GM18951 (cell line): Measurements from ENCODE around the gene SNAPC3.
A peak's percentile ranks its signal among the peaks of the same experiment; 100 is the strongest.
"Not testable (repeated sequence)": the region's sequence is repeated elsewhere in the genome, so short reads cannot be mapped to it uniquely, and the experiment has no call there.

Experiments
- POLR2A ChIP-seq: IDR thresholded peaks from 4 replicates; pipeline ENCODE4 v1.6.1; 2011; ENCODE audit warnings: mild to moderate bottlenecking; ENCODE audit not compliant: insufficient read length, insufficient read depth; ENCODE audit errors: extremely low read depth
- in situ Hi-C: fragments of 300-500 bp; cut with MboI; formaldehyde crosslinking; loops from one replicate; pipeline ENCODE4 v1.12.0; 2022; ENCODE audit warnings: low sequenced_read_pairs, mixed read lengths, inconsistent platforms; ENCODE audit not compliant: unreplicated experiment

SNAPC3 gene

GRCh38 chr9:15422372-15423230 is at the start of gene SNAPC3:
Gene SNAPC3 (plus strand): TSS chr9:15422876. CDS start chr9:15422880, 4 bp downstream.
- TF ChIP-seq POLR2A: peak; percentile 85
- in situ Hi-C loops: no loop called here

- TF ChIP-seq POLR2A: no peak
- in situ Hi-C loops: no loop called here
These were observed 48.8 kb upstream of the SNAPC3 start for GRCh38 chr9:15373881-15374280.

DNA sequence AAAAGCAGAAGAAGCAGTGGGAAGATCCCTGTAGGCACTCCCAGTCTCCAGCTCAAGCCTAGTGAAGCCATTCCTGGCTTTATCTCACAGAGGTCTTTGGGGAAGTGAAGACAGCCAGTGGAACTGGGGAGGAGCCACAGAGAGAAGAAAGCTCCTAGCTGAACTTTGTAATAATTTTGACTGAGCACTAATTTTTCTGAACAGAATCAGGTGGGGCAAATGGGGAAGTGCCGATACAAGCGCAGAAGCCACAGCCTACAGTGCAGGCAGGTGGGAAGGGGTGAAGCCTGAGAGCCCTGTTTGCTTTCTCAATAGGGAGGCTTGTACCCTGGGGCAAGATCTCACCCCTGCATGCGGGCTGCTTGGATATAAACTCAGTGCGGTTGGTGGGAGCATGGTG is 48.4 kb upstream of the SNAPC3 start:
- TF ChIP-seq POLR2A: no peak
- in situ Hi-C loops: no loop called here

DNA sequence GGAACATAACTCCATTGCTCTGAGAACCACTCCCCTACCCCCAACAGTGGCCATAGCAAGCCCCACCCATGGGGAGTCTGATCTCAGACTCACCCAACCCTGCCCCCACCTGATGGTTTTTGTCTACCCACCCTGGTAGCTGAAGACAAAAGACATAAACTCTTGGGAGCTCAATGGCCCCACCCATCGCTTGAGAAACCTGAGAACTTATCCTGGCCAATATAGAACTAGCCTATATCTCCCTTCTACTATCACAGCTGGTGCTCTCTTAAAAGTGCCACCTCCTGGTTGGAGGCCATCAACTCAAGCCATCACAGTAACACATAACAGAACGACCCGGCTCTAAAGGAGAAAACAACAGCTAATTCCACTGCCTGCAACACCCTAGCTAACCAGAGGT is 47.9 kb upstream of the SNAPC3 start:
- in situ Hi-C loops: no loop called here
- TF ChIP-seq POLR2A: no peak

DNA sequence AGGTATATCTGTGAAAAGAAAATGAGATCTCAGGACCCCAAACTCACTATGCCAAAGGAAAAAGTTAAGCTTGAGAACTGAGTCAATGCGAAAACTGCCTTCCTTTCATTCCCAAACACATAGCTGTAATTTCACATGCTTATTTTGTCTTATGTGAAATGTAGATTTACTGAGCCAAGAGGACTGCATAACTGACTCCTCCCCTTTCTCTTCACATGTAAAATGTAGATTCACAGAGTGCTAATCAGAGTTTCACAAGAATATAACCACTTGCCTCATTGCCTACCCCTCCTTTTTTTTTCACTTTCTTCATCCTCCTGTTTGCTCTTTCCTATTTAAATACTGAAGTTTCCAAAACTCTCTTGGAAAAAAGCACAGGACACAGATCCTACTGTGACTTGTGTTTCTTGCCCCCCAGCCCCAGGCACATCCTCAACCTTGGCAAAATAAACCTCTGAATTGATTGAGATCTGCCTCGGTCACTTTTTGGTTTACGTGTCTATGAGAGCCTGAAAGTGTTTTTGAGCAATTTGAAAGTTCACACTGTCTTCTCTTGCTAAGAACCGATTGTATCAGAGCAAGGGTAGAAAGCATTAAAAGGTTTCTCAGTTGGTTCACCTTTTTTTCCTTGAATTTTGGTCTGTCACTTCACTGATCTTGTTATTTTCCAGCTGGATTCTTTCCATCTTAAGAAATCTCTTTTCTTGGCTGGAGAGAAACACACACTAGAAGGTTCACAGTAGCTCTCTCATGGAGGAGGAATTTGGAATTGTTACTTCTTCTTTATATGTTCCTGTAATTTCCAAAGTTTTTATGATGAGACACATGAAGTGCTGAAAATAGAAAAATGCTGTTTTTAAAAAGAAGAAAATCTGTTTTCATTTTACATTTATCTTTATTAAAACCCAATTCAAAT is 44.8 kb upstream of the SNAPC3 start:
- in situ Hi-C loops: no loop called here
- TF ChIP-seq POLR2A: no peak

GRCh38 chr9:15379317-15379716 is 43.4 kb upstream of the SNAPC3 start:
- in situ Hi-C loops: not testable (repeated sequence)

DNA sequence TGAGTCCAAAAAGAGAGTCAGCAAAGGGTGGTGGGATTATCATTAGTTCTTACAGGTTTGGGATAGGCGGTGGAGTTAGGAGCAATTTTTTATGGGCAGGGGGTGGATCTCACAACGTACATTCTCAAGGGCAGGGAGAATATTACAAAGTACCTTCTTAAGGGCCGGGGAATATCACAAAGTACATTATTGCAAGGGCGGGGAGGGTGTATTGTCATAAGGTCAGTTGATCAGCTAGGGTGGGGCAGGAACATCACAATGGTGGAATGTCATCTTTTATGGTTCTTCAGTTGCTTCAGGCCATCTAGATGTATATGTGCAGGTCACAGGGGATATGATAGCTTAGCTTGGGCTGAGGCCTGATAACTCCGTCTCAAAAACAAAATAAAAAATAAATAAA is 42.8 kb upstream of the SNAPC3 start:
- in situ Hi-C loops: not testable (repeated sequence)

GRCh38 chr9:15381491-15381890 is 41.2 kb upstream of the SNAPC3 start:
- TF ChIP-seq POLR2A: no peak
- in situ Hi-C loops: no loop called here

- no peak for TF ChIP-seq POLR2A
- in situ Hi-C loops: no loop called here
These were observed 36.2 kb upstream of the SNAPC3 start for GRCh38 chr9:15386465-15386864.

GRCh38 chr9:15389173-15389572 is 33.5 kb upstream of the SNAPC3 start:
- in situ Hi-C loops: no loop called here

GRCh38 chr9:15389631-15390030 is 33.0 kb upstream of the SNAPC3 start:
- in situ Hi-C loops: no loop called here
- no peak for TF ChIP-seq POLR2A

More at GRCh38 chr9:15389173-15389572, 33.5 kb upstream of the SNAPC3 start:
- TF ChIP-seq POLR2A: no peak

GRCh38 chr9:15390201-15390600 is 32.5 kb upstream of the SNAPC3 start:
- TF ChIP-seq POLR2A: no peak
- in situ Hi-C loops: no loop called here

DNA sequence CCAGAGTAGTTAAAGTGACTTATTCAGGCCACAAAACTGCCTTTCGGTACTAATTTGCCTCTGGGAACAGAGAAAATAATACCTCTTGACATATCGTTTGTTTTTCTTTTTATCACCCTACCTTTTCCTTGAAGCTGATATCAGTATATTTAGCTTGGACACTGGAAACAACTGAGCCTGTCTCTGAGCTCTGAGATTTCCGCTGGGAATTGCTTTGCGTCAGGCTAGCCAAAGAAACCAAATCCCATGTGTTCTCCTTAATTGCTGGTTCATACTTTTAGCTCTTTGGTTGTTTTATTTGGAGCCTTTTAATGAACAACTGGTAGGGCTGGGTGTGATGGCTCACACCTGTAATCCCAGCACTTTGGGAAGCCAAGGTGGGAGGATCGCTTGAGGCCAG is 30.3 kb upstream of the SNAPC3 start:
- no peak for TF ChIP-seq POLR2A
- in situ Hi-C loops: no loop called here
